Stimulated activated CD4-positive, alpha-beta T cell treated with anti-CD3 and anti-CD28 coated beads, Interleukin-1b, Interleukin-23, amount 100 ng/mL, for 4 hours (primary cell): ENCODE data around the gene APOC4.
"Not testable (repeated sequence)": the region's sequence is repeated elsewhere in the genome, so short reads cannot be mapped to it uniquely, and the experiment has no call there.

ENCODE experiments used
- DNase-seq, 2 donors: peaks; one replicate each; pipeline ENCODE4 v3.0.0-alpha.2; 2020; ENCODE audit warnings: low read depth in 2 of 2

APOC4 gene

GRCh38 chr19:44914433-44915206 lies 27.4 kb upstream of the APOC4 start, which contains the start of gene APOC1:
Gene APOC1 (plus strand): TSS chr19:44914608. CDS start chr19:44914892, 284 bp downstream.
- DNase-seq, result peak; percentile 61 to 64

- no peak for DNase-seq
These were observed 17.8 kb upstream of the APOC4 start for GRCh38 chr19:44924243-44924725.

- no peak for DNase-seq
These were observed 16.7 kb upstream of the APOC4 start for GRCh38 chr19:44925114-44925891.

GRCh38 chr19:44926245-44927077 lies 15.6 kb upstream of the APOC4 start:
- not testable (repeated sequence) for DNase-seq

- no peak for DNase-seq
These were observed 14.3 kb upstream of the APOC4 start for GRCh38 chr19:44927746-44928145.

GRCh38 chr19:44930088-44930487 lies 11.9 kb upstream of the APOC4 start:
- DNase-seq, result no peak

- no peak for DNase-seq
These were observed 10.5 kb upstream of the APOC4 start for GRCh38 chr19:44931541-44931940.

GRCh38 chr19:44939668-44940067 lies 2.4 kb upstream of the APOC4 start:
- no peak for DNase-seq

GRCh38 chr19:44943801-44944249 lies 1.8 kb downstream of the APOC4 start:
- DNase-seq, result no peak

GRCh38 chr19:44947041-44947581 lies 5.1 kb downstream of the APOC4 start:
- DNase-seq, result no peak

- no peak for DNase-seq
These were observed 6.2 kb downstream of the APOC4 start for GRCh38 chr19:44948237-44948636.

- no peak for DNase-seq
These were observed 6.8 kb downstream of the APOC4 start for GRCh38 chr19:44948763-44949374.

- DNase-seq, result no peak
These were observed 7.5 kb downstream of the APOC4 start for GRCh38 chr19:44949550-44949949.

- DNase-seq, result peak; percentile 16 to 58
These were observed 9.4 kb downstream of the APOC4 start for GRCh38 chr19:44951179-44952159.

GRCh38 chr19:44954278-44954648 lies 12.2 kb downstream of the APOC4 start:
- DNase-seq, result no peak

- DNase-seq, result peak; percentile 94 to 97
These were observed 12.8 kb downstream of the APOC4 start, which contains the start of gene CLPTM1 for GRCh38 chr19:44954649-44955504. Gene CLPTM1 (plus strand): TSS chr19:44955380. CDS start chr19:44955396, 16 bp downstream.

GRCh38 chr19:44955505-44956439 lies 13.7 kb downstream of the APOC4 start:
- DNase-seq, result no peak

GRCh38 chr19:44957526-44957925 lies 15.5 kb downstream of the APOC4 start:
- no peak for DNase-seq
